ENCODE measurements around the gene NUTM1.
"Not testable (repeated sequence)": the region's sequence is repeated elsewhere in the genome, so short reads cannot be mapped to it uniquely, and the experiment has no call there.

NUTM1 gene

DNA sequence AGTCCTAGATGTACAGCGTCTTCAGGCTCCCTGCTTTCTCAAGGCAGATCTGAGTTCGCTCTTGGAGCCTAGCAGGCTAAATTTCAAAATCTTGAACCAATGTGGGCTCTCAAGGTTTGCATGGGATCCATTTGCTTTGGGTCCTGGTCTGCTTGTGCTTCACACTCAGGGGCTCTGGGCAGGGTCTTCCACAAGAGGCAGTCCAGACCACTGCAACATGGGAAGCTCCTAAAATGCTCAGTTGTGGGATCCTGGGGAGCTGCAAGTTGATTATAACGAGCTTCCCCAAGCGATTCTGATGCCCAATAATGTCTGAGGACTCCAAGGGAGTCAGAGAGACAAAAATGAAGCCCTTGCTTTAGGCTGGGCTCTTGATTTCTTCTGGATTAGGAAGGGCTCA, 6.7 kb downstream of the NUTM1 start:
- Histone ChIP-seq H3K4me1 (no peaks in the 10 kb centered on the region), H3K4me3 (no peak overlapping the region), H3K27ac (no peak overlapping the region), H3K36me3 (peaks cover 0 to 8% (median 0%) of the 10 kb centered on the region in 3 donors), H3K9me3 (no peaks in the 10 kb centered on the region), H3K27me3 (no peaks in the 10 kb centered on the region)
- no peak for DNase-seq
- intact Hi-C loops (cut with DNase I; ENCODE audit: low total_unique reads) = no loop called here
- TF ChIP-seq, protein P1, sequence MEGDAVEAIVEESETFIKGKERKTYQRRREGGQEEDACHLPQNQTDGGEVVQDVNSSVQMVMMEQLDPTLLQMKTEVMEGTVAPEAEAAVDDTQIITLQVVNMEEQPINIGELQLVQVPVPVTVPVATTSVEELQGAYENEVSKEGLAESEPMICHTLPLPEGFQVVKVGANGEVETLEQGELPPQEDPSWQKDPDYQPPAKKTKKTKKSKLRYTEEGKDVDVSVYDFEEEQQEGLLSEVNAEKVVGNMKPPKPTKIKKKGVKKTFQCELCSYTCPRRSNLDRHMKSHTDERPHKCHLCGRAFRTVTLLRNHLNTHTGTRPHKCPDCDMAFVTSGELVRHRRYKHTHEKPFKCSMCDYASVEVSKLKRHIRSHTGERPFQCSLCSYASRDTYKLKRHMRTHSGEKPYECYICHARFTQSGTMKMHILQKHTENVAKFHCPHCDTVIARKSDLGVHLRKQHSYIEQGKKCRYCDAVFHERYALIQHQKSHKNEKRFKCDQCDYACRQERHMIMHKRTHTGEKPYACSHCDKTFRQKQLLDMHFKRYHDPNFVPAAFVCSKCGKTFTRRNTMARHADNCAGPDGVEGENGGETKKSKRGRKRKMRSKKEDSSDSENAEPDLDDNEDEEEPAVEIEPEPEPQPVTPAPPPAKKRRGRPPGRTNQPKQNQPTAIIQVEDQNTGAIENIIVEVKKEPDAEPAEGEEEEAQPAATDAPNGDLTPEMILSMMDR (IDR thresholded peaks at IDR 0.05) = no peak

DNA sequence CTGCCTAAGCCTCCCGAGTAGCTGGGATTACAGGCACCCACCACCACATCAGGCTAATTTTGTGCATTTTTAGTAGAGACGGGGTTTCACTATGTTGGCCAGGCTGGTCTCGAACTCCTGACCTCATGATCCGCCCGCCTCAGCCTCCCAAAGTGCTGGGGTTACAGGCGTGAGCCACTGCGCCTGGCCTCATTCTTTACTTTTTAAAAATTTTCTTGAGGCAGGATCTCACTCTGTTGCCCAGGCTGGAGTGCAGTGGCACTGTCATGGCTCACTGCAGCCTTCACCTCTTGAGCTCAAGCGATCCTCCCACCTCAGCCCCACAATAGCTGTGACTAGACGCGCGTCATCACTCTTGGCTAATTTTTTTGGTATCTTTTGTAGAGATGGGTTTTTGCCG, 9.9 kb downstream of the NUTM1 start:
- DNase-seq; H3K4me1 ChIP-seq; H3K27ac ChIP-seq; H3K27me3 ChIP-seq; intact Hi-C loops (cut with DNase I; ENCODE audit: low total_unique reads); H3K4me3 ChIP-seq; H3K9me3 ChIP-seq: not testable (repeated sequence)
- H3K36me3 ChIP-seq = peaks cover 0 to 40% (median 15%) of the 10 kb centered on the region in 3 donors

DNA sequence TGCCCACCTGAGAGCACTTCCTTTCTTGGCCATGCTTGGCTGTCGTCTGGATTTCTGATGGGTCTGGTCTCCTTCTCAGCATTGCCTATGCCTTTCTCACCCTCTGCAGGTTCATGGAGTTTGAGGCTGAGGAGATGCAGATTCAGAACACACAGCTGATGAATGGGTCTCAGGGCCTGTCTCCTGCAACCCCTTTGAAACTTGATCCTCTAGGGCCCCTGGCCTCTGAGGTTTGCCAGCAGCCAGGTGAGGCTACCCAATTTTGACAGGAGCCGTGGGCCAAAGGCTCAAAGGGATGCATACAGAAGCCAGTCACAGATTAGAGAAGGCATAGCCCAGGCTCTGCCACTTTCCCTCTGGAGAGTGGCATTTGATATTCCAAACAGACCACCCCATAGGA, 10.5 kb downstream of the NUTM1 start:
- no peak for DNase-seq
- intact Hi-C loops (cut with DNase I; ENCODE audit: low total_unique reads) = no loop called here
- TF ChIP-seq, protein P1 (IDR thresholded peaks at IDR 0.05) = no peak
- no peaks in the 10 kb centered on the region for H3K27me3 ChIP-seq
- no peak overlapping the region for H3K4me3 ChIP-seq
- H3K4me1 ChIP-seq = no peaks in the 10 kb centered on the region
- H3K9me3 ChIP-seq = no peaks in the 10 kb centered on the region
- H3K36me3 ChIP-seq = peaks cover 0 to 45% (median 15%) of the 10 kb centered on the region in 3 donors
- H3K27ac ChIP-seq = no peak overlapping the region

DNA sequence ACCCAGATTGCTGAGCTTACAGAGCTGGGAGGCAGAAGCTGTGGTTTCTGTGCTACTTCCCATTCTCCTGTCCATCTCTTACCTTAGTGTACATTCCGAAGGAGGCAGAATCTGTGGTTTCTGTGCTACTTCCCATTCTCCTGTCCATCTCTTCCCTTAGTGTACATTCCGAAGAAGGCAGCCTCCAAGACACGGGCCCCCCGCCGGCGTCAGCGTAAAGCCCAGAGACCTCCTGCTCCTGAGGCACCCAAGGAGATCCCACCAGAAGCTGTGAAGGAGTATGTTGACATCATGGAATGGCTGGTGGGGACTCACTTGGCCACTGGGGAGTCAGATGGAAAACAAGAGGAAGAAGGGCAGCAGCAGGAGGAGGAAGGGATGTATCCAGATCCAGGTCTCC, 11.2 kb downstream of the NUTM1 start:
- DNase-seq = no peak
- Histone ChIP-seq H3K4me3 (no peak overlapping the region), H3K36me3 (peaks cover 0 to 52% (median 20%) of the 10 kb centered on the region in 3 donors), H3K27me3 (no peaks in the 10 kb centered on the region), H3K27ac (no peak overlapping the region), H3K9me3 (no peaks in the 10 kb centered on the region), H3K4me1 (no peaks in the 10 kb centered on the region)
- TF ChIP-seq, protein P1 (IDR thresholded peaks at IDR 0.05) = no peak
- intact Hi-C loops (cut with DNase I; ENCODE audit: low total_unique reads) = no loop called here

DNA sequence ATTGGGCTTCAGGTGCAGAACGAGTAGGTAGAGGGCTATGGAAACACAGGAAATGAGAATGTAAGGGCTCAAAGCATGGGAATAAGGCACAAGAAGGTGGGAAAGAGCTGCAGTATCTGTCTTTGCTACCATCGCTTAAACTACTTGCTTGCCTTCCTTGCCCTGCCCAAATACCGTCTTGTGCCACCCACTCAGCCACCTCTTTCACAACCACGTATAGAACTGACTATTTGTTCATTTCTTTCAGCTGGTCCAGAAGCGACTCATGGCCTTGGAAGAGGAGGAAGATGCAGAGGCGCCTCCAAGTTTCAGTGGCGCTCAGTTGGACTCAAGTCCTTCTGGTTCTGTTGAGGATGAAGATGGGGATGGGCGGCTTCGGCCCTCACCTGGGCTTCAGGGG, 12.1 kb downstream of the NUTM1 start:
- TF ChIP-seq, protein P1 (IDR thresholded peaks at IDR 0.05) = no peak
- Histone ChIP-seq H3K27ac (no peak overlapping the region), H3K9me3 (no peaks in the 10 kb centered on the region), H3K4me3 (no peak overlapping the region), H3K4me1 (no peaks in the 10 kb centered on the region), H3K27me3 (no peaks in the 10 kb centered on the region), H3K36me3 (peaks cover 0 to 61% (median 28%) of the 10 kb centered on the region in 3 donors)
- no peak for DNase-seq
- intact Hi-C loops (cut with DNase I; ENCODE audit: low total_unique reads) = loop anchor here (5.0 kb wide), 1 partner anchor 417 kb away; no protein-coding TSS in a partner anchor

DNA sequence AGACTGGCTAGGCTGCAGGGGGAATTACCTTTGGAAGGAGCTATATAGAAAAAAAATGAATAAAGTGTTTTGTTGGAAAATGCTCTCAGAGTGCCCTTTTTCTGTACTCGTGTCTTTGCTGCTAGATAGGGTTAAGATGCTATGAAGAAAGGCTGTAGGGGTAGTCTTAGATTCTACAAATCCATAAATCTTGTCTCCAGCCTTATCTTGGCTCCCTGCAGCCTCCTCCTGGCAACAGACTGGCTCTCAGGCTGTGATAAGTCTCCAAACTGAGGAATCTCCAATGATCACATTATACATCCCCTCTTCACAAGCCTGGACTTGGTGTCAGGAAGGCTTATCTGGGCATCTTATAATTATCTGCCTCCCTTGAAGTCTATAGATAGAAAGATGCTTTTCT, 14.5 kb downstream of the NUTM1 start:
- no peak overlapping the region for H3K4me3 ChIP-seq
- H3K27ac ChIP-seq = no peak overlapping the region
- DNase-seq = no peak
- peaks cover 0 to 81% (median 32%) of the 10 kb centered on the region in 3 donors for H3K36me3 ChIP-seq
- H3K9me3 ChIP-seq = no peaks in the 10 kb centered on the region
- no peaks in the 10 kb centered on the region for H3K27me3 ChIP-seq
- no peaks in the 10 kb centered on the region for H3K4me1 ChIP-seq
- TF ChIP-seq, protein P1 (IDR thresholded peaks at IDR 0.05) = no peak
- intact Hi-C loops (cut with DNase I; ENCODE audit: low total_unique reads) = loop anchor here (5.0 kb wide), 1 partner anchor 415 kb away; no protein-coding TSS in a partner anchor
